Testis (tissue), 3 donors: Measurements from ENCODE around the gene ICA1L. TPM values are rescaled to one million over a fixed set of nuclear protein-coding genes. Genes with fewer than 3 reads are reported as not detected.
A peak's percentile ranks its signal among the peaks of the same experiment; 100 is the strongest.
"Not testable (repeated sequence)": the region's sequence is repeated elsewhere in the genome, so short reads cannot be mapped to it uniquely, and the experiment has no call there.

Source experiments
- DNase-seq: peaks from one replicate; pipeline ENCODE4 v3.0.0-alpha.2; 2019
- H3K27ac ChIP-seq, 2 donors: fragments of 200-600 bp; sonication (generic); one replicate each; pipeline ENCODE4 v1.5.1; 2019
- H3K27me3 ChIP-seq: fragments of 200-600 bp; sonication (generic); one replicate; pipeline ENCODE4 v1.5.1; 2019
- H3K36me3 ChIP-seq: fragments of 200-600 bp; sonication (generic); one replicate; pipeline ENCODE4 v1.5.1; 2017; ENCODE audit warnings: low read depth; ENCODE audit errors: missing control alignments
- H3K4me1 ChIP-seq: fragments of 200-600 bp; sonication (generic); one replicate; pipeline ENCODE4 v1.5.1; 2019
- H3K4me3 ChIP-seq, 2 donors: fragments of 200-600 bp; sonication (generic); one replicate each; pipeline ENCODE4 v1.5.1; 2017 to 2019
- H3K9me3 ChIP-seq: fragments of 200-600 bp; sonication (generic); one replicate; pipeline ENCODE4 v1.5.1; 2017
- POLR2A ChIP-seq: fragments of 450-650 bp; IDR thresholded peaks from one replicate; pipeline ENCODE4 v1.6.1; 2017; ENCODE audit warnings: antibody characterized with exemption, mild to moderate bottlenecking, moderate library complexity
- WGBS, 2 donors: methylation state at CpG; one replicate each; pipeline ENCODE4 v1.1.5; 2018; 5-methylcytosine and 5-hydroxymethylcytosine counted together
- intact Hi-C: fragments of 100-400 bp; cut with DNase I; formaldehyde crosslinking; loops from one replicate; pipeline ENCODE4 v1.15.1; 2023; ENCODE audit warnings: low total_unique reads
- polyA plus RNA-seq: library from polyadenylated mRNA; stranded (reverse); fragments of 350-450 nt; fragmentation: Illumina TruSeq; extraction: RNeasy Lipid Tissue Mini Kit (QIAGEN cat#74804); gene quantifications from one replicate; pipeline ENCODE4 v1.2.3, GENCODE V29; 2014; ENCODE audit warnings: low read depth, low replicate concordance; ENCODE audit not compliant: insufficient read depth
- total RNA-seq, 2 donors: library from RNA; depleted of rRNA; stranded (reverse); fragments of >200 nt; gene quantifications; one replicate each; pipeline ENCODE4 v1.2.3, GENCODE V29; 2016
- TF ChIP-seq, protein P1 (sequence below), 3 experiments: fragments of 450-650 bp in 2 of 3; fragments of 200-600 bp in 1 of 3; sonication (generic) in 1 of 3; IDR thresholded peaks; one replicate each; pipeline ENCODE4 v1.5.1; 2016 to 2019; ENCODE audit warnings: antibody characterized with exemption in 3 of 3, mild to moderate bottlenecking in 2 of 3, moderate library complexity in 1 of 3

The ICA1L gene
- total and polyA plus RNA-seq, 3 donors from 2014 or later = 18.9 to 41.8 (median 36.0) TPM

DNA sequence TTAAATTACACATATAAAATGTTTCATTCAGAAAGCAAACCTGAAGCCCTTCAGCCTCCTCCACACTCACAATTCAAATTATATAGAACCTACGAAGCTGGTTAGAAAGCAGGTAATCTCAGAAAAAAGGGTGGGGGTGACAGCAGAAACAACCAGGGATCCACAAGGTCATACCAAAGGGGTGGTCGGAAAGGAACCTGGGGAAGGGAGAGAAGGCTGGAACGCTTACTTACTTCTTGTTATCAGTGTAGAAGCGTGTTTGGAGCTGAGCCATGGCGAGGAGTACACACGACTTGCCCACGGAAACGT, 39.6 kb upstream of the ICA1L start:
- H3K4me1 ChIP-seq = peaks cover 17% of the 10 kb centered on the region
- H3K27me3 ChIP-seq = no peaks in the 10 kb centered on the region
- intact Hi-C loops = no loop called here
- no peak for TF ChIP-seq POLR2A
- TF ChIP-seq, protein P1, sequence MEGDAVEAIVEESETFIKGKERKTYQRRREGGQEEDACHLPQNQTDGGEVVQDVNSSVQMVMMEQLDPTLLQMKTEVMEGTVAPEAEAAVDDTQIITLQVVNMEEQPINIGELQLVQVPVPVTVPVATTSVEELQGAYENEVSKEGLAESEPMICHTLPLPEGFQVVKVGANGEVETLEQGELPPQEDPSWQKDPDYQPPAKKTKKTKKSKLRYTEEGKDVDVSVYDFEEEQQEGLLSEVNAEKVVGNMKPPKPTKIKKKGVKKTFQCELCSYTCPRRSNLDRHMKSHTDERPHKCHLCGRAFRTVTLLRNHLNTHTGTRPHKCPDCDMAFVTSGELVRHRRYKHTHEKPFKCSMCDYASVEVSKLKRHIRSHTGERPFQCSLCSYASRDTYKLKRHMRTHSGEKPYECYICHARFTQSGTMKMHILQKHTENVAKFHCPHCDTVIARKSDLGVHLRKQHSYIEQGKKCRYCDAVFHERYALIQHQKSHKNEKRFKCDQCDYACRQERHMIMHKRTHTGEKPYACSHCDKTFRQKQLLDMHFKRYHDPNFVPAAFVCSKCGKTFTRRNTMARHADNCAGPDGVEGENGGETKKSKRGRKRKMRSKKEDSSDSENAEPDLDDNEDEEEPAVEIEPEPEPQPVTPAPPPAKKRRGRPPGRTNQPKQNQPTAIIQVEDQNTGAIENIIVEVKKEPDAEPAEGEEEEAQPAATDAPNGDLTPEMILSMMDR (IDR thresholded peaks at IDR 0.05) = no peak
- DNase-seq = no peak
- H3K4me3 ChIP-seq = peak overlapping the region; percentile 66 to 75
- WGBS, 2 donors = 0% methylated on average over 8 of the region's 8 CpGs
- no peaks in the 10 kb centered on the region for H3K9me3 ChIP-seq
- peak overlapping the region; percentile 86 to 89 for H3K27ac ChIP-seq
- H3K36me3 ChIP-seq = no peaks in the 10 kb centered on the region

GRCh38 chr2:202910698-202911097, 39.1 kb upstream of the ICA1L start:
- intact Hi-C loops = no loop called here
- H3K27ac ChIP-seq = peak overlapping the region in 1 of 2 donors; percentile 89
- 7 to 9% methylated on average over 3 of the region's 3 CpGs for WGBS, 2 donors
- H3K9me3 ChIP-seq = no peaks in the 10 kb centered on the region
- H3K4me3 ChIP-seq = peak overlapping the region; percentile 66 to 75
- no peak for DNase-seq
- TF ChIP-seq, protein P1 (IDR thresholded peaks at IDR 0.05) = no peak
- no peak for TF ChIP-seq POLR2A
- peaks cover 17% of the 10 kb centered on the region for H3K4me1 ChIP-seq
- H3K36me3 ChIP-seq = no peaks in the 10 kb centered on the region
- H3K27me3 ChIP-seq = no peaks in the 10 kb centered on the region

- Histone ChIP-seq H3K4me3 (peak overlapping the region; percentile 66 to 75), H3K4me1 (peaks cover 17% of the 10 kb centered on the region)
- DNase-seq, H3K27ac ChIP-seq, intact Hi-C loops, H3K9me3 ChIP-seq, H3K36me3 ChIP-seq, H3K27me3 ChIP-seq: not testable (repeated sequence)
- 68 to 69% methylated on average over 5 of the region's 5 CpGs for WGBS, 2 donors
Measured at GRCh38 chr2:202910250-202910649, 38.7 kb upstream of the ICA1L start.

GRCh38 chr2:202909394-202910192, 38.0 kb upstream of the ICA1L start:
- DNase-seq = no peak
- Histone ChIP-seq H3K9me3 (no peaks in the 10 kb centered on the region), H3K4me3 (no peak overlapping the region), H3K36me3 (no peaks in the 10 kb centered on the region), H3K27ac (no peak overlapping the region), H3K27me3 (no peaks in the 10 kb centered on the region), H3K4me1 (peaks cover 17% of the 10 kb centered on the region)
- WGBS, 2 donors = 72 to 73% methylated on average over 6 of the region's 6 CpGs
- TF ChIP-seq, protein P1 (IDR thresholded peaks at IDR 0.05) = no peak
- TF ChIP-seq POLR2A = no peak
- intact Hi-C loops = no loop called here

DNA sequence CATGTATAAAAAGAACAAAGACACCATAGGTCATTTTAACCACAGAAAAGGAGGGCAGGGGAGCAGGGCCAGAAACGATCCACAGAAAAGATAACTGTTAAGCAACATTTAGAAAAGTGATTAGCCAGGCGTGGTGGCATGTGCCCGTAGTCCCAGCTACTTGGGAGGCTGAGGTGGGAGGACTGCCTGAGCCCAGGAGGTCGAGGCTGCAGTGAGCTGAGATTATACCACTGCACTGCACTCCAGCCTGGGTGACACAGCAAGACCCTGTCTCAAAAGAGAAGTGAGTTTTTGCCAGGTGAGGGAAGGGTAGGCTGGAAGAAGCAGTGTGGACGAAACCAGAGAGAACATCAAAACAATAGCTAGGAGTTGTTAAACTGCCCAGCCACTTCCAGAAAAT, 36.6 kb upstream of the ICA1L start:
- Histone ChIP-seq H3K9me3 (no peaks in the 10 kb centered on the region), H3K4me3 (no peak overlapping the region), H3K27ac (no peak overlapping the region), H3K4me1 (peaks cover 17% of the 10 kb centered on the region), H3K36me3 (no peaks in the 10 kb centered on the region), H3K27me3 (no peaks in the 10 kb centered on the region)
- no peak for DNase-seq
- WGBS, 2 donors = 70 to 78% methylated on average over 5 of the region's 5 CpGs
- TF ChIP-seq POLR2A = no peak
- TF ChIP-seq, protein P1 (IDR thresholded peaks at IDR 0.05) = no peak
- intact Hi-C loops = no loop called here

GRCh38 chr2:202905507-202905906, 33.9 kb upstream of the ICA1L start:
- H3K27me3 ChIP-seq, H3K36me3 ChIP-seq, H3K27ac ChIP-seq, H3K9me3 ChIP-seq, H3K4me3 ChIP-seq, intact Hi-C loops, DNase-seq: not testable (repeated sequence)
- H3K4me1 ChIP-seq = peaks cover 12% of the 10 kb centered on the region
